IPS-11a (cell line): Measurements from ENCODE around the gene CIB4.

ENCODE experiments used
- H3K4me3 ChIP-seq: one replicate; pipeline ENCODE4 v1.5.1; 2013; ENCODE audit warnings: low read depth, low read length, control low read depth

Gene CIB4

DNA sequence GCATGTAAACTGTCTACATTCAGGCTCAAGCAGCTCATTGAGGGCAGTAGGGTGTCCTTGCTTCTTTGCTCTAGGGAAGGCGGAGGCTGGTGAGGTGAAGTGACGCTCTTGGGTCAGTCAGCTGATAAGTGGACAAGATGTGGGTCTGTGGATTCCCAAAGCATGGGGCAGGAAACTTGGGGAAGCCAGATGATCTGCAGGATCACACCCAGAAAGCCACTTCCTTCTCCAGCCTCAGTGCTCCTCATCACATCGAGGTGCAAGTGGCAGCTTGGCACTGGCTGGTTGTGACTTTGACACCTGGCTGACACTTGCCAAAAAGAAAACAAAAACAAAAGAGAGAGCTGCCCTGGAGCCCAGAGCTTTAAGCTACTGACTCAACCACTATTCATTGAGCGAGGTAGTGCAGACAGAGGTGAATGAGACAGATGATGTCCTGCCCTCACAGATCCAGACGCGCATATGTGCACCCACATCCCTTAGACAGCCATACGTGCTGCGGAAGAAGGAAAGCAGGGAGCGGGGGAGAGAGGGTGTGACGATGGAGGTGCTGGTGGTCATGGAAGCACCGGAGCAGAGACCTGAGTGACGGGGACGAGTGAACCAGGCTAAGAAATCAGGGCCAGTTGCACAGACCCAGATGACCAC lies 3.1 kb upstream of the CIB4 start:
- H3K4me3 ChIP-seq = no peak overlapping the region

DNA sequence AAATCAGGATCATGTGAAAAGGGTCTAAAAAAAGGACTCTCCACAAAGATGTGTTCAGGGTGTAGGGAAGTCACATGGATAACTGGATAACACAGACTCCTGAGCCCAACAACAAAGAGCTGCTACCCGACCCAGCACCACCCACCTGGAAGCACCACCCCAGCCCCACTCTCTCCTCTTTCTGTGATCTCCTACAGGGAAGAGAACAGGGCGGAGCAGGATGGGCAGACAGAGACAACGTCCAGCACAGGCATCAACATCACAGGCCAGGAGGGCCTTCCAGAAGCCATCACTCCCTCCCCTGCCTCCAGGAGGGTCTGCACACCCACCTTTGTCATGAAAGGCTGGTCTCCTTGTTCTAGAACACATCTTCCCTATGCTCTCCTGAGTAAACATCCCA lies 1.3 kb upstream of the CIB4 start:
- no peak overlapping the region for H3K4me3 ChIP-seq

DNA sequence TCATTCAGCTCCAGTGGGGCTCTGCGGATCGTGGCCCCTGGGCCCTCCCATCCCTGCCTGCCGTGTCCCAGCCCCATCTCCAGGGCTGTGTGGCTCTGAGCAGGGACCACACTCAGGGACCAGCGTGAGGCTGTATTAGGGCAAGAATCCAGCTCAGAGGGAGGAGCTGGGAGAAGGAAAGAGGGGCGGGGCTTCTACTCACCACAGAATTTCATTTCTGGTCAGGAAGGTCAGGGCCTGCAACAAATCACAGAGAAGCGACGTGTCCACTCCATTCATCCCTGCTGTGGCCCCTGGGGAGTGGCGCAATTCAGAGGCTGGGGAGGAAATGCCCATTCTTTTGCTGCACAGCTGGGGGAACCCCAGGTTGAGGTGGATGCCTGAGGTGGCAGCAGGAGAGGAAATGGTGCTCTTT lies 828 bp downstream of the CIB4 start:
- no peak overlapping the region for H3K4me3 ChIP-seq

DNA sequence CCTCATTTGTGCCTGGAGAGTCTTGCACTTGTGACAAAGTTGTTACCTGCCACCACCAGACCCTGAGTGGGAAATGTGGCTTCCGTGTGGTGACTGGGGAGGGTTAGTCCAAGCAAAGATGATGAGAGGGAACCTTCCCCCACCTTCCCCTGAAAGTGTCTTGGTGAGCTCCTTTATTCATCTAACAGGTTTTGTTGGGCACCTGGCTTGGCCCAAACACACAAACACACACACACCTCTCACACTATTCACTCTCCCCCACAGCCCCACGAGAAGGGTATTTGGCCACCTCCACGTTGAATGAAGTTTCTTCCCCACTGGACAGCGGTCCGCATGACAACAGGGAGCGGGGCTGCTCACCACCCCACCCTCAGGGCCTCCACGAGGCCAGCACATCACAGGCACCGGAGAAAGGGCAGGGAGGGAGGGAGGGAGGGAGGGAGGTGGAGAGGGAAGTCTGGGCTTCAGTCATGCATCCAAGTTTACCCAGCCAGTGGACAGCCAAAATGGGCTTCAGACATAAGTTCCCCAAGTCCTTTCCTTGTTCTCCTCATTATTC lies 1.4 kb downstream of the CIB4 start:
- no peak overlapping the region for H3K4me3 ChIP-seq

DNA sequence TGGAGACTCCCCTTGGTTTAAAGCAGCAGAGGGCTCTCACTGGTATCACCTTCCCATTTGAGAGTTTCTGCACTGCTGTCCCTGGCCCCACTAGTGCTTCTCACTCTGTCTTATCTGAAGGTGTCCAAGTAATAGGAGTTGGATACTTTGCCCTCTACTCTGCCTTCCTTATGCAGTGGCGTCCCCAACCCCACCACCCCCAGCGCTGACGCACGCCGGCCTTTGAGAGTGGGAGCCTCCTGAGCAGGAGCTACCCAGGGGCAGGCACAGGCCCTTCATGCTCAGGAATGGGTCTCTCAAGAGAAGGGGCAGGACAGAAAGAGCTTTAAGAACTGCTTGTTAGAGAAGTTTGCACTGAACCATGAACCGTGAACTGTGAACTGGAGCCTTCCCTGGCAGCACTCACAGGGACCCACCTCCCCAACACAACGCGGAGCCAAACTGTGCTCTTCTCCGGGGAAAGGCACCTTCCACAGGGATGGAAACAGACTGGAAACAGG lies 3.3 kb downstream of the CIB4 start:
- H3K4me3 ChIP-seq = no peak overlapping the region

DNA sequence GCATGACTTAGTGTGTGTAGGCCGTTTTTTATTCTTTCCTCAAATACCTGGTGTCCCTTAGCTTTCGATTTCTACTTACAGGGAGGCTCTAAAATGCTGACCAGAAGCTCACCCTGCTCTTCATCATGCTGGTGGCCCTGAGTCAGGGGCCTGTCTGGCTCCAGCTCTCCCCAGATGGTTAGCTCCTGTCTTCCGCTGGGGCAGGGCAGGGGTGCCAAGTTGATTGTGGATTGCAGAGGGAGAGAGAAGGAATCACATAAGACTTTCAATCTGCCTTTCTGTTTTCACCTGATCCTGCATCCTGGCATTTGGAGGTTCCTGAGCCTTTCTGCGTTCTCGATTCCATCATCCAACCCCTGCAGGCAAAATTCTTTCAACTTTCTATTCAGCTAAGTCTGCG lies 4.2 kb downstream of the CIB4 start:
- H3K4me3 ChIP-seq = no peak overlapping the region

DNA sequence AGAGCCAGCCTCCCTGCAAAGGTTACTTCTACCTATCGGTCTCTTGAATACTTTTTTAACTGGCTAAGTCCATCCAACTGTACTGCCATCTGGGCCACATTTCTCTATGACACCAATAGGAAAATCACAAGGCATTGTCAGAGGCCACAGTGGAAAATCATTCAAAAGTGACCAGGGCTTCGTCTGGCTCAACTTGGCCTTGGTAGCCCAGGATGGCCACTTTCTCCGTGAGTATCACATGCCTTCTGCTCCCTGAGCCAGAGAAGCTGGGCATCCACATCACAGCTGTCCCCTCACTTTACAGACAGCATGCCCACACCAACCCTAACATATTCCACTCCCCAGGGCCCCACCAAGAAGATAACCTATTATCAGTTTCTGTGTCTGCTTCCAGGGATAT lies 5.8 kb downstream of the CIB4 start:
- H3K4me3 ChIP-seq = no peak overlapping the region

DNA sequence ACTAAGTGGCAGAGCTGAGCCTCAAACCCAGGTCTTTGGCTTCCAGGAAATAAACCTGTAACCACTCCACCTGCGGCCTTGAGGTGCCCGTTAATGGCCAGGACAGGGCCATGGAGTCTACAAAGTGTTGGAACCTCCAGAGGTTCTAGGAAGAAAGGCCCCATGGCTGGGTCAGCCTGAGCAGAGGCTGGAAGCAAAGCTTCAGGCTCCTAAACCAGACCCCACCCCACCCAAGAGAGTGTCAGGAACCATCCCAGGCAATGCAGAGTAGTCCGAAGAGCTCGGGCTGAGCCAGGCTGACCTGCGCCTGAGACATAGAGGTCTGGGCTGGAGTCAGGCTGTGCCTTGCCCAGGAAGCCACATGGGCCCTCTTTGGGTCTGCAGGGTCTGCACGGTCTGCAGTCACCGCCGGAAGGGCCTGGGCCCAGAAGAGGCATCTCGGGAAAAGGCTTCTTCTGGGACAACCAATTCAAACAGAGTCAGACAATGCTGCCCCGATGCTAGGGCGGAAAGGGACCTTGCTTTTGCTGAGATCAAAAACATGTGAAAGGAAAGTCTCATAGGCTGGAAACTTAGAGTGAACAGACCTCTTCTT lies 6.4 kb downstream of the CIB4 start:
- no peak overlapping the region for H3K4me3 ChIP-seq

DNA sequence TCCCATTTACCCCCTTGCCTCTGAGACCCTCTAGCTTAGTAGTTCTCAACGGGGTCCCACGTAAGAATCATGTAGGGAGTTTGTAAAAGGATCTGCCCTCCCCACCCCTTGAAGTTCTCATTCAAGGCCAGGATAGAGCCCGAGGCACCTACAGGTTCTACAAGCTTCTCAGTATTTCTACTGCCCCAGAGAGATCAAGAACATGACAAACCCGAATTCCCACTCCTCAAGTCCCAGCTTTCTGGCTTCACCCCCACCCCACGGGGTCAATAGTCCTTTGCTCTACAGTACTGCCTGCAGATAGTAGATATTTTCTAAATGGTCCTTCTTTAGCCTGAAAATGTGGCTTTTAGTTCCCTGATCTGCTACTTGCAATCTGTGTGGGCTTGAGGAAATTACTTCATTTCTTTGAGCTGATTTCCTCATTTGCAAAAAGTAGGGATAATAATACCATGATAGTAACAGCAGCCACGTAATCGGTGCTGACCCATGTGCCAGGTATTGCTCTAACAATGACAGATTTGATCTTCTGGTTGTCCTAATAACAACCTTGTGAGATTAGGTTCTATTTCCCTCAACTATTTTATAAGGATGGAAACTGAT lies 7.1 kb downstream of the CIB4 start:
- H3K4me3 ChIP-seq = no peak overlapping the region

DNA sequence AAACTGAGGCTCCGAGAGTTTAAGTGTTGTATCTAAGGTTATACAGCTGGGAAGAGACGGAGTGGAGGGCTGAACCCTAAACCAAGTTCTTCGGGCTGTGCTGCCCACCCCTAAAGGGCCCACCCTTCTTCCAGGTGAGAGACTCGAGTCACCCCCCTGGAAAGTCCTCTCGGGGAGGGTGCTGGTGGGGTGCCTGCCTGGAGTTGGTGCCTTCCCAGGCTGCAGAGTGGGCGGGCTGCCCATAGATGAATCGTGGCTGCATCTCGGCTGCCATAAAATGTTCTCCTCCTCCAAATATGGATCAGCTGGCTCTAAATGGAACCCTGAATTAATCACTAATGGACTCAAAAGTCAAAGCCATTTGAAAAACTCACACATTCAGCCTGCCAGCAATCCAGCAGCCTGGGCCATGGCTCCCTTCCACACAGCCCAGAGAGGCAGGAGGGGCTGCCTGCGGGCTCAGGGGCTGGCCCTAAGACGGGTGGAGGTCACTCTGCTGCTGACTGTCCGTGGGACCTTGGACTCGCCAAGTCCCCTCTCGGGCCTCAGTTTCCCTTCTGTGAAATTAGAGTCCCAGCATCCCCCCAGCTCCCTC lies 7.7 kb downstream of the CIB4 start:
- no peak overlapping the region for H3K4me3 ChIP-seq

DNA sequence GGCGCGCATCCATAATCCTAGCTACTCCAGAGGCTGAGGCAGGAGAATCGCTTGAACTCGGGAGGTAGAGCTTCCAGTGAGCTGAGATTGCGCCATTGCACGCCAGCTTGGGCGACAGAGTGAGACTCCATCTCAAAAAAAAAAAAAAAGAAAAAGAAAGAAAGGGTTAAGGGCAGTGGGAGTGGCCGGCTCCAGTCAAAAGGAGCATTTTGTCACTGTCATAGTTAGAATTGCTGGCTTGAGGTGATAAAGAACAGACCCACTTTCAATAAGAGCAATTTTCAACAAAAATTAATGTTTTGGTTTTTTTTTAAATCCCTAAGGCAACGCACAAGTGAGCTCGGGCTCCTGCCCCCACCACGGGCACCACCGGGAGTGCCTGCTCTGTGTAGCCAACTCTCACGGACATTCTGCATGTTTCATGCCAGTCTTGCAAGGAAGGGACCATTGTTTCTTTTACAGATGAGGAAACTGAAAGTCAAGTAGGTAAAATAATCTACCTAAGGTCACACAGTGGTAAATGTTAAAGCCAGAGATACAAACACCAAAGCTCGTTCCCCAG lies 8.5 kb downstream of the CIB4 start:
- H3K4me3 ChIP-seq = no peak overlapping the region

DNA sequence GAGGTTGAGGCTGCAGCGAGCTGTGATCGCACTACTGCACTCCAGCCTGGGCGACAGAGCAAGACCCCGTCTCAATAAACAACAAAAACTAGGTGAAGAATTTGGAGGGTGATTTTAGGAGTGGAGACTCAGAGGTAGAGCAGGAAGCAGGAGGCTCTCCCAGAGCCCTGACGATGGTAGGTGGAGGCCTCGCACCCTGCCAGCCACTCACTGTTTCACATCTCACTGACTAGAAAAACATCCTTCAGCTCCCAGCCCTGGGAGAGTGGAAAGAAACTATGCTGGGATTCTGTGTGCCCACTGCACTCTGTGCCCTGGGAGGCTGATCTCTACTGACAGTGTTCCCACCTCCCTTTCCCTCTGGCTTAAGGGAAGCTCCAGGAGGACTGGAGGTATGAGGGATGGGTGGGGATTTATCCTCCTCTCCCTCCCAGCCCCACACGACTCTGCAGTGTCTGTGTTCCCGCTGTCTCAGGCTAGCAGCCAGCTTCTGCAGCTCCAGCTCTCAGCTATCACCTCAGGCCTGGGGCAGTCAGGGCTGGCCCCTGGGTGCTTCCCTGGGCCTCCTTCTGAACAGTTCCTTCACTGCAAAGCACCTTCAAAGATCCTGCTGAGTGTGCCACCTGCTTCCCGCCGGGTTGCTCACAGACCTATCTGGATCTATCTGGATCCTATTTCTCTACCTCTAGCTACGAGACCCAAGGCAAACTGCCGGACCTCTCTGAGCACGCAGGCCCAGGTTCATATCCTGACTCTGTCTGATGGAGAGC lies 9.6 kb downstream of the CIB4 start:
- no peak overlapping the region for H3K4me3 ChIP-seq

DNA sequence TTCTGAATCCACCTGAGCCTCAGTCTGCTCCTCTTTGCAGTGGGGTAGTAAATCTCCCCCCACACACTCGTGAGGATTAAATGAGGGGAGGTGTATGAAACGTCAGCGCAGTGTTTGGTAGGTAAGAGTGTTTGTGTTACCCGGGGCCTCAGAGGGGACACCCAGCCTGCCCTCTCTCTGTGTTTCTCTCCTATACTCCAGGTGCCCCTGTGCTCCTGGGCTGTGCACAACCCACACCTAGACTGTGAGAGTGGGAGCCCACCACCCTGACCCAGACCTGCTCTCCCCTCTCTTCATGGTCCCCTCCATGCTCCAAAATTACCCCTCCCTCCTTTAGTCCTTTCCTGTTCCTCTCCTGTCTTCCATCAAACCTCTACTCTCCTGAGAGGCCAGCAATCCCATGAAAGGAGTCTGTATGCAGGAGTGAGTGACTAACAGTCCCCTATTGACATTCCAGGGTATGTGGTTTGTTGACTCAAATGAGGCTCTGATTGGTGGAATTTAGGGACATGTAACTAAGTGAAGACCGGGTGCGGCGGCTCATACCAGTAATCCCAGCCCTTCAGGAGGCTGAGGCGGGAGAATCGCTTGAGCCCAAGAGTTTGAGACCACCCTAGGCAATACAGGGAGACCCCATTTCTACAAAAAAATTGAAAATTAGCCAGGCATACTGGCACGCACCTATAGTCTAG lies 10.4 kb downstream of the CIB4 start:
- H3K4me3 ChIP-seq = no peak overlapping the region

DNA sequence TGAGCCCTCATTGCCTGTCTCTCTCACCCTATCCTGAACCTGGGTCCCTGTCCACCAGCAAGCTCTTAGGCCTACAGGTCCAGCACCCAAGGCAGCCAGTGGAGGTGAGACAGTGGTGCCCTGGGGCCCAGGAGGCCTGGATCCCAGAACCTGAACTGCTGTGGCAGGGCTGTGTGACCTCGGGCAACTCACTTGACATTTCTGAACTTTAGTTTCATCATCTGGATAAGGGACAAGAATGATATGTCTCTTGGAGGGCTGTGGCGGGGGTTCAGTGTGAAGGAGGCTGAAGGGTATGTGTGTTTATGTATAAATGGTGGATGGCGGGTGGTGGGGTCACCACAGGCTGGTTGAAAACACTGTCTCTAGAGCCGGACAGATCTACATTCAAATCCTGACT lies 10.9 kb downstream of the CIB4 start:
- no peak overlapping the region for H3K4me3 ChIP-seq

DNA sequence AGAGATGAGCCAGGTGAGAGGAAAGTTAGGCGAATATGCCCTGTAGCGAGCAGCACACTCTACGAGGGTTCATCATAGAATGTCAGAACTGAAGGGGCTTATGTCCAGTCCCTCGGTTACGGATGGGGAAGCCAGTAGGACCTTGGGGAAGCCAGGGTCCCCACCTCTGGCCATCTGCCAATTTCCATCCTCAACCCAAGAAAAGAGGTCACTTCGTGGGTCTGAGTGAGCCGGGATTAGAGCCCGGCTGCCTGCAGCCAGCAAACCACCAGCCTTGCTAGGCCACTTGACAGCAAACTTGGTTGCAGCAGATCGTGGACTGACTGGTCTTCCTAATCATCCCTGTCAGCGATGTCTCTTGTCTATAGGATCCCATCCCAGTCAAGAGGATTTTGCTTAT lies 11.4 kb downstream of the CIB4 start:
- H3K4me3 ChIP-seq = no peak overlapping the region

DNA sequence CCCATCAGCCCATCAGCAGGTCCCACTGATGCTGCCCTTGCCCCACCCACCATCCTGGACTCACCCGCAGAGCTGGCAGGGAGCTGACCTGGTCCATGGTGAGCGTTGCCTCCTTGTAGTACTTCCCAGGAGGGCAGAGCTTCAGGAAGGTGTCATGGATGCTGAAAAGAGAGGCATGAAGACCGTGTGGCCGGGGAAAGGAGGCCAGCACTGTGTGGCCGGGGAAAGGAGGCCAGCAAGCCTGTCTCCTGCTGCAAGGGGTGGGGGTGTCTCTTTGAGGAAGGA lies 11.9 kb downstream of the CIB4 start:
- H3K4me3 ChIP-seq = no peak overlapping the region

DNA sequence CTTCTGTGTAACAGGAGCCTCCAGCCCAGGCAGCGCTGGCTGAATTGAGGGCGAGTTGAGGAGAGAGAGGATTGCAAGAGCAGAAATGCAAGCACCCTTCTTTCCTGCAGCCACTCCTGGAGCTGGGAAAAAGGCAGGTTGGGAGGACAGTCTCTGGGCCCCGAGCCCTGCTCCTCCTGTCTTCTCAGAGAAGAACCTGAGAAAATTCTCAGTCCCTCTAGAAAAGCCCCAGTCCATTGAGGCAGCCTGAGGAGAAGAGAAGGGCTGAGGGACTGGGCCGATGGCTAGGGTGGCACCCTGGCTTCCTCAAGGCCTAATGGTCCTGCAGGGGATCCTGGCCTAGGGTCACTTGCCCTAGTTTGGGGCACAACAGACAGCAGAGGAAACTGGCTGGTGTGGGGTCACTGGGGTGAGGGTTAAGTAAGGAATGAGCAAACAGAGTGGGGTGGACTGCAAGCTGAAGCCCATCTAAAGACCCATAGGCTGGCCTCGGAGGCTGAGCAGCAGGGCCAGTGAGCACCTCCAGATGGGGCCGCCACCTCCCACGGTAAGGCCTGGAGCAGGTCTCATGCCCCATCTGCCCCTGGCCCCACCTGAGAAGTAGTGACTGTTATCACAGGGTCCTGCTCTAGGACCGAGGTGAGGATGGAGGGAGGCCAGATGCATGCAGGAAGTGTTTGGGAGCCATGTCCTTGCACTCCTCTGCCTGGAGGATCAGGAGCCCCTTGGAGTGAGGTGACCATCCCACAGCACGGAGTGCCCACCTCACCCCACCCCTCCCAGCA lies 12.4 kb downstream of the CIB4 start:
- no peak overlapping the region for H3K4me3 ChIP-seq

DNA sequence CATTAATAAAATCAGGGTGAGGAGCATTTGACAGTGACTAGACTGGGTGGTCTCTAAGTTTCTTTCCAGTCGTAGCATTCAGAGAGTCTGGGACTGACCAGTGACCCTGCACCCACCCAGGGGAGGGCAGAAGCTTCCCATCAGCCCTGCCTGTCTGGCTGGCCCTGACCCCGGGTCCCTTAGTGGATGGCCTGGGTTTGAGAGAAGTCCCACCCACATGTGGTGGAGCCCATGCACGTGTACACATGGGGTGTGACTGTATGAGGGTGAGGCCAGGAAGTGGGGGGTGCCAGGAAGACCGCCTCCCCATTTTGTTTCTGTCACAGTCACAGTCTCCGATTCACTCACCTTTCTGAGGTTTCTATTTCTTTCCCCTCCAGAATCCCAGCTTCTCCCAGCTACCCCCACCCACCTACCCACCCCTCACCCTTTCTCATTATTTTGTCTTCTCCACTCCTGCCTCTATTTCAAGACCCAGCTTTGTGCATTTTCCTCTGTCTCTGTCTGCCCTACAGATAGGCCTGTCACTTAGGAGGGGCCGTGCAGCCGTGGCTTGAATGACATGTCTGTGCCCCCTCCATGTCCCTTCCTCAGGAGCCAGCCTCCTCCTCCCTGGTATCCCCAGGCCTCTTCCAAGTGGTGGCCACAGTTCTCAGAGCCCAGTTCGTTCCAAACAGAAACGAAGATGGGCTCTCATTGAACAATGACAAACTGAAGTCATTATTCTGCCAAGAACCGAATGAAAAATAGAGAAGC lies 13.6 kb downstream of the CIB4 start:
- no peak overlapping the region for H3K4me3 ChIP-seq

DNA sequence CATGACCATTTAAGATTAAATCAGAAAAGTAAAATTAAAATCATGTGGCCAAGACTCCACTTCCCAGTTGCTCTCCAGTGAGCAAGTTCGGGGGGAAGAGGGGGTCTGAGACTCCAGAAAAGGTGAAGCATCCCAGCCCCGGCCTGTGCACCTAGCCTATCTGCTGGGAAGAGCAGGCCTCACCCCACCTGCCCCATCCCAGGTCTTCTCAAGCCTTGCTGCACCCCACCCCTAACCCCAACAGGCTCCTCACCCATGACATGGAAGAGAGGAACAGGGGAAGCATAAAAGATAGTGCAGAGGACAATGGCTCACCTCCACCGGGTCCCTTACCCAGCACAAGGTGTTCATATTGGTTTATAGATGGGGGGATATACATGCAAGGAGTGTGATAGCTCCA lies 14.6 kb downstream of the CIB4 start:
- no peak overlapping the region for H3K4me3 ChIP-seq
